VCaP (cell line): Measurements from ENCODE around the gene CTDSP1.

Experiments
- H3K27ac ChIP-seq: fragments of 450-650 bp; 2 replicates; pipeline ENCODE4 v1.5.1; 2017
- CTCF ChIP-seq: fragments of 450-650 bp; conservative IDR thresholded peaks from 2 replicates; pipeline ENCODE4 v1.5.1; 2017; ENCODE audit warnings: mild to moderate bottlenecking, moderate library complexity

CTDSP1 gene

DNA sequence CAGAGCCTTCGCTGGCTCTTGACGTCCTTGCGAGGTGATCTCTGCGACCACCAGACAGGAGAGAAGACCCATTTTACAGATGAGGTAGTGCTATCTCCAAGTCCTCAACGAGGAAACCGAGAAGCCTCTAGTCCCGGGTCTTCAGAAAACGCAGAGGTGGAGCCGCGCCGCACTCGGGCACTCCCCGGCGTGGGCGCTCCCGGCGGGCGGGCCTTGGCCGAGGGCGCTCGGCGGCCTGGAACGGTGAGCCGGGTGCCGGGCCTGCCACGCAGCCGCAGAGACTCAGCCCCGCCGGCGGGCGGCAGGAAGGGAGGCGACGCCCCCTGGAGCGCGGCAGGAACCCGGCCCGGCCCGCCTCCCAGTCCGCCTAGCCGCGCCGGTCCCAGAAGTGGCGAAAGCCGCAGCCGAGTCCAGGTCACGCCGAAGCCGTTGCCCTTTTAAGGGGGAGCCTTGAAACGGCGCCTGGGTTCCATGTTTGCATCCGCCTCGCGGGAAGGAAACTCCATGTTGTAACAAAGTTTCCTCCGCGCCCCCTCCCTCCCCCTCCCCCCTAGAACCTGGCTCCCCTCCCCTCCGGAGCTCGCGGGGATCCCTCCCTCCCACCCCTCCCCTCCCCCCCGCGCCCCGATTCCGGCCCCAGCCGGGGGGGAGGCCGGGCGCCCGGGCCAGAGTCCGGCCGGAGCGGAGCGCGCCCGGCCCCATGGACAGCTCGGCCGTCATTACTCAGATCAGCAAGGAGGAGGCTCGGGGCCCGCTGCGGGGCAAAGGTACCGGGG is at the start of gene CTDSP1:
Gene CTDSP1, plus strand, starts transcription at position 478 of the 776 bp plus-strand sequence. Its CDS starts 223 bp downstream, at position 701.
- no peak; the same call in 1 of the 2 replicates for TF ChIP-seq CTCF
- peak within 1 kb of the TSS; percentile 98 for H3K27ac ChIP-seq

DNA sequence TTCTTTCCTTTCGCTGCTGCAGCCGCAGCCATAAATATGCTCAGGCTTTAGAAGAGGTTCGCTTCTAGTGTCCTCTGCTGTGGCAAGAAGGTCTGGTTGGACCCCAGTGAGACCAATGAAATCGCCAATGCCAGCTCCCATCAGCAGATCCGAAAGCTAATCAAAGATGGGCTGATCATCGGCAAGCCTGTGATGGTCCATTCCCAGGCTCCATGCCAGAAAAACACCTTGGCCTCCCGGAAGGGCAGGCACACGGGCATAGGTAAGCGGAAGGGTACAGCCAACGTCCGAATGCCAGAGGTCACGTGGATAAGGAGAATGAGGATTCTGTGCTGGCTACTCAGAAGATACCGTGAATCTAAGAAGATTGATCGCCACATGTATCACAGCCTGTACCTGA is 45.6 kb upstream of the CTDSP1 start:
- no peak overlapping the region for H3K27ac ChIP-seq
- TF ChIP-seq CTCF, result no peak

DNA sequence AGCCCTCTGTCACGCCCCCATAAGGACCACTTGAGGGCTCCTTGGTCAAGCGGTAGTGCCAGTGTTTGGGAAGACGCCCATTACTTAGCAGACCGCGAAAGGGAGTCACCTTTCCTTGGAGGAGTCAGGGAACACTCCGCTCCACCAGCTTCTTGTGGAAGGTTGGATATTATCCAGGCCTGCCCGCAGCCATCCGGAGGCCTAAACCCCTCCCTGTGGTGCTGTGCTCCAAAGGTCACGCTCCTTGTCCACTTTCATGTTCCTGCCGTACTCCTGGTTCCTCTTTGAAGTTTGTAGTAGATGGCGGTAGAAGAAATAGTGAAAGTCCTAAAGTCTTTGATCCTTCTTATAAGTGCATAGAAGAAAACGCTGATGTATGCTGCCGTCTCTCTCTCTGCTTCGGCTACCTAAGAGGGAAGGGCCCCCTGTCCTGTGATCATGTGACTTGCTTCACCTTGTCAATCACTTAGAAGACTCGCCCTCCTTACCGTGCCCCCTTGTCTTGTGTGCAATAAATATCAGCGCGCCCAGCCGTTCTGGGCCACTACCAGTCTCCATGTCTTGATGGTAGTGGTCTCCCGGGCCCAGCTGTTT is 44.7 kb upstream of the CTDSP1 start:
- no peak for TF ChIP-seq CTCF
- no peak overlapping the region for H3K27ac ChIP-seq

GRCh38 chr2:218357236-218358177 is 42.2 kb upstream of the CTDSP1 start:
- no peak overlapping the region; the same call in 1 of the 2 replicates for H3K27ac ChIP-seq
- TF ChIP-seq CTCF, result no peak

DNA sequence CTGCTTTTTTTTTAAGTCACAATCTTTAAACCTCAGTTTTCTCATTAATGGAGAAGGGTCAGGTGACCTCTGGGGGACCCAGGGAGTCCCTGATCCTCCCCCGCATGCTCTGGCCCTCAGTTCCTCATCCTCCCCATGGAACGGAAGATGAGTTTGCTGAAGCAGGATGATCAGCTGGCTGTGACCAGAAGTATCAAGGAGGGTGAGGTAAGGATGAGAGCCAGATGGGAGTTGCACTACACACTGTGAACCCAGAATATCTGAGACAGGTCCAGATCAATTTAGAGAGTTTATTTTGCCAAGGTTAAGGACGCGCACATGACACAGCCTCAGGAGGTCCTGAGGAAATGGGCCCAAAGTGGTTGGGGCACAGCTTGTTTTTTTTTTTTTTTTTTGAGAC is 39.2 kb upstream of the CTDSP1 start:
- TF ChIP-seq CTCF, result no peak
- no peak overlapping the region for H3K27ac ChIP-seq

DNA sequence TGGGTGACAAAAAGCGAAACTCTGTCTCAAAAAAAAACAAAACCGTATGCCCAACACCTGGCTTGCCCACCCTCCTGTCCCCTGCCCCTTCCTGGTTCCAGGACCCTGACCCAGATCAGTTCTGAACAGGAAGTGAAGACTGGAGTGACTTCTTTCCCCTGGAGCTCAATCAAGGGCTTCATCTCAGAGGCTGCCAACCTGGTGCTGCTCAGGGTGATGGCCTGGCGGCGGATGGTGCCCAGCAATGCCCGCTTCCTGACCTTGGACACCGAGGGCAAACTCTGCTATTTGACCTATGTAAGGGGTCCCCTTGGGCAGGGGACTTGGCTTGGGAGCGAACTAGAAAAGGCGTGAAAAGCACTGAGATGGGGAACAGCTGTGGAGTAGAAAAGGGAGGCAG is 37.1 kb upstream of the CTDSP1 start:
- no peak overlapping the region for H3K27ac ChIP-seq
- TF ChIP-seq CTCF, result no peak

DNA sequence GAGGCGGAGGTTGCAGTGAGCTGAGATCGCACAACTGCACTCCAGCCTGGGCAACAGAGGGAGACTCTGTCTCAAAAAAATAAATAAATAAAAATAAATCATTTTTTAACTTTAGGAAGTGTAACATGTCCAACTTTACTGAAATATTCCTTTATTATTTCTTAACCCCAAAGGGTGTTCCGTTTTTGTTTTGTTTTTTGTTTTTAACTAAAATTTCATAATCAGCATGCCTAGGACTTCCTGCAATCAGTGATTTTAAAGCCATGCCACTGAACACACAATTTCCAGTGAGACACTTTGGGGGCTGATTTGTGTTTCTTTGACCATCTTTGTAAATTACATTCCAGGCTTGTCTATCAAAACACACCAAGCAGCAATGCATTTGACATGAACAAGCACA is 35.9 kb upstream of the CTDSP1 start:
- no peak overlapping the region for H3K27ac ChIP-seq
- TF ChIP-seq CTCF, result no peak
